ENCODE data around the gene ZNF358. TPM values are rescaled to one million over a fixed set of nuclear protein-coding genes. Genes with fewer than 3 reads are reported as not detected.

Gene ZNF358
- total RNA-seq, 6 experiments from 2014 or later, result 15.3 to 35.1 (median 24.8) TPM

DNA sequence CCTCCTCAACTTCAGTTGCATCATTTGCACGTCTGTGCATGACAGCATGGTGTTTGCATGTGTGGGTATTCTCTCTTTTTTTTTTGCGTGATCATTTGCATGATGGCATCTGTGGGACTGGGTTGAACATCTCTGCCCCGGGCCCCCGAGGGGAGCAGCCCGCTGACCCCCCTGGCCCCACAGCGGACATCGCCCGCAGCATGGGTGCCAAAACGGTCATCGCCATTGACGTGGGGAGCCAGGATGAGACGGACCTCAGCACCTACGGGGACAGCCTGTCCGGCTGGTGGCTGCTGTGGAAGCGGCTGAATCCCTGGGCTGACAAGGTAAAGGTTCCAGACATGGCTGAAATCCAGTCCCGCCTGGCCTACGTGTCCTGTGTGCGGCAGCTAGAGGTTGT lies 42.8 kb downstream of the ZNF358 start:
- TF ChIP-seq CTCF (IDR thresholded peaks at IDR 0.05) (no peak), POLR2A (IDR thresholded peaks at IDR 0.05) (no peak)
- Histone ChIP-seq H3K36me3 (peaks cover 0 to 43% (median 6%) of the 10 kb centered on the region in 4 donors), H3K27me3 (no peaks in the 10 kb centered on the region), H3K4me3 (no peak overlapping the region), H3K9me3 (no peaks in the 10 kb centered on the region), H3K4me1 (no peaks in the 10 kb centered on the region), H3K27ac (no peak overlapping the region)
- DNase-seq (peak in 1 of 3 donors; percentile 22), ATAC-seq (no peak)
- WGBS (ENCODE audit: insufficient coverage, low coverage, low lambda C conversion rate, missing lambda C conversion rate), result 95% methylated on average over 7 of the region's 18 CpGs
- intact Hi-C loops (cut with DNase I), result no loop called here

DNA sequence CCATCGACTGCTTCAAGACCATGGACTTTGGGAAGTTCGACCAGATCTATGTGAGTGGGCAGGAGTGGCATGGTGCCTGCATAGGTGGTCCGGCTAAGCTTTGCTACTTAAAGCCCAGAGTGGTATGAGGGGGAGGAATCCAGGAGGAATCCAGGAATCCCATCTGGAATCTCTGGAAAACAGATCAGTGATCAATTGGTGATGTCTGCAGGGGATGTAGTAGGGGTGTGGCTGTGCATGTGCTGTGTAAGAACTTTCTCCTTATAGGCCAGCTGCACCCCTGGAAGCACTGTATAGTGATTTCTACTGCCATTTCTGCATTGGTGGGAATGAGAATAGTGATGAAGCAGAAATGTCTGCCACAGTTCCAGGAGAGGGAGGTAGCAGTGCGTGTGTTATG lies 43.2 kb downstream of the ZNF358 start:
- no peak overlapping the region for H3K27ac ChIP-seq
- H3K9me3 ChIP-seq, result no peaks in the 10 kb centered on the region
- H3K4me3 ChIP-seq, result no peak overlapping the region
- ATAC-seq (no peak), DNase-seq (no peak)
- peaks cover 0 to 43% (median 6%) of the 10 kb centered on the region in 4 donors for H3K36me3 ChIP-seq
- TF ChIP-seq POLR2A (IDR thresholded peaks at IDR 0.05) (no peak), CTCF (IDR thresholded peaks at IDR 0.05) (no peak)
- intact Hi-C loops (cut with DNase I), result no loop called here
- 50% methylated on average over 2 of the region's 4 CpGs for WGBS (ENCODE audit: insufficient coverage, low coverage, low lambda C conversion rate, missing lambda C conversion rate)
- H3K4me1 ChIP-seq, result no peaks in the 10 kb centered on the region
- H3K27me3 ChIP-seq, result no peaks in the 10 kb centered on the region

GRCh38 chr19:7560255-7560654 lies 44.4 kb downstream of the ZNF358 start:
- peaks cover 0 to 37% (median 6%) of the 10 kb centered on the region in 4 donors for H3K36me3 ChIP-seq
- TF ChIP-seq POLR2A (IDR thresholded peaks at IDR 0.05) (no peak), CTCF (IDR thresholded peaks at IDR 0.05) (no peak)
- H3K27ac ChIP-seq, result no peak overlapping the region
- H3K27me3 ChIP-seq, result no peaks in the 10 kb centered on the region
- ATAC-seq (no peak), DNase-seq (no peak)
- no peak overlapping the region for H3K4me3 ChIP-seq
- 75% methylated on average over 1 of the region's 2 CpGs for whole genome bisulfite sequencing (ENCODE audit: insufficient coverage, low coverage, low lambda C conversion rate, missing lambda C conversion rate)
- H3K4me1 ChIP-seq, result no peaks in the 10 kb centered on the region
- intact Hi-C loops (cut with DNase I), result no loop called here
- no peaks in the 10 kb centered on the region for H3K9me3 ChIP-seq

DNA sequence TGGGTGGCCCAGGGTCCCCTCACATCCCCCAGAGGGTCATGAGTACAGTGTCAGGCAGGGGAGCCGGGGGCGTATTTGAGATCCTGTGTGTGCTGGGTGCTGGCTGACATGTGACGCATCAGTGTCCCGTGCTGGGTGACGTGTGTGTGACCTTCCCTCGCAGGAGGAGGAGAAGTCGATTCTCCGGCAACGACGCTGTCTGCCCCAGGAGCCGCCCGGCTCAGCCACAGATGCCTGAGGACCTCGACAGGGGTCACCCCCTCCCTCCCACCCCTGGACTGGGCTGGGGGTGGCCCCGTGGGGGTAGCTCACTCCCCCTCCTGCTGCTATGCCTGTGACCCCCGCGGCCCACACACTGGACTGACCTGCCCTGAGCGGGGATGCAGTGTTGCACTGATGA lies 45.4 kb downstream of the ZNF358 start:
- intact Hi-C loops (cut with DNase I), result no loop called here
- Histone ChIP-seq H3K36me3 (peaks cover 0 to 33% (median 6%) of the 10 kb centered on the region in 4 donors), H3K9me3 (no peaks in the 10 kb centered on the region), H3K4me3 (no peak overlapping the region), H3K4me1 (no peaks in the 10 kb centered on the region), H3K27me3 (no peaks in the 10 kb centered on the region), H3K27ac (no peak overlapping the region)
- WGBS (ENCODE audit: insufficient coverage, low coverage, low lambda C conversion rate, missing lambda C conversion rate), result no CpG with 5 or more reads among the region's 17 CpGs
- no peak for TF ChIP-seq CTCF (IDR thresholded peaks at IDR 0.05)
- no peak for TF ChIP-seq POLR2A (IDR thresholded peaks at IDR 0.05)
- ATAC-seq (peak in 1 of 4 donors; percentile 23), DNase-seq (no peak)

Data from right lobe of liver (tissue), 6 donors.